ENCODE data around the gene WRAP73.

The WRAP73 gene

GRCh38 chr1:3678361-3679097, 28.6 kb upstream of the WRAP73 start:
- no peaks in the 10 kb centered on the region for H3K36me3 ChIP-seq (replicated peaks; ENCODE audit: low read depth, low read length)
- H3K79me2 ChIP-seq (ENCODE audit: low read length) = no peaks in the 10 kb centered on the region
- peak overlapping the region; percentile 77 for H3K4me3 ChIP-seq (ENCODE audit: low read length)
- H3K27ac ChIP-seq (ENCODE audit: low read length) = peak overlapping the region; percentile 92
- peak overlapping the region; percentile 100 for H3K4me2 ChIP-seq (ENCODE audit: low read length)
- H3K9me3 ChIP-seq (ENCODE audit: insufficient read depth, low read length) = no peaks in the 10 kb centered on the region
- no peaks in the 10 kb centered on the region for H4K20me1 ChIP-seq (ENCODE audit: insufficient read depth, low read length)
- no peak overlapping the region for H2AFZ ChIP-seq (ENCODE audit: low read depth, low read length)
- peaks cover 74% of the 10 kb centered on the region for H3K4me1 ChIP-seq (ENCODE audit: low read length)
- H3K9ac ChIP-seq (ENCODE audit: low read length) = peak overlapping the region; percentile 50; the same call in 1 of the 2 replicates
- peaks cover 15% of the 10 kb centered on the region for H3K27me3 ChIP-seq (ENCODE audit: low read depth, low read length)
- TF ChIP-seq EZH2phosphoT487 (IDR thresholded peaks at IDR 0.05; ENCODE audit: low read depth) = no peak
- no peak; the same call in 1 of the 2 replicates for TF ChIP-seq CTCF (IDR thresholded peaks at IDR 0.05; ENCODE audit: low read depth, low read length)

- Histone ChIP-seq H3K9ac (ENCODE audit: low read length) (peak overlapping the region; percentile 85), H3K27ac (ENCODE audit: low read length) (peak overlapping the region; percentile 92), H3K4me1 (ENCODE audit: low read length) (peaks cover 84% of the 10 kb centered on the region), H3K36me3 (replicated peaks; ENCODE audit: low read depth, low read length) (no peaks in the 10 kb centered on the region), H3K79me2 (ENCODE audit: low read length) (no peaks in the 10 kb centered on the region), H4K20me1 (ENCODE audit: insufficient read depth, low read length) (no peaks in the 10 kb centered on the region), H3K4me3 (ENCODE audit: low read length) (peak overlapping the region; percentile 77), H3K9me3 (ENCODE audit: insufficient read depth, low read length) (no peaks in the 10 kb centered on the region), H2AFZ (ENCODE audit: low read depth, low read length) (no peak overlapping the region; the same call in 1 of the 2 replicates), H3K4me2 (ENCODE audit: low read length) (peak overlapping the region; percentile 100), H3K27me3 (ENCODE audit: low read depth, low read length) (peaks cover 21% of the 10 kb centered on the region)
- TF ChIP-seq EZH2phosphoT487 (IDR thresholded peaks at IDR 0.05; ENCODE audit: low read depth) = no peak
- no peak for TF ChIP-seq CTCF (IDR thresholded peaks at IDR 0.05; ENCODE audit: low read depth, low read length)
Observed at GRCh38 chr1:3677484-3677883, 27.6 kb upstream of the WRAP73 start.

- H3K9me3 ChIP-seq (ENCODE audit: insufficient read depth, low read length) = no peaks in the 10 kb centered on the region
- no peaks in the 10 kb centered on the region for H3K79me2 ChIP-seq (ENCODE audit: low read length)
- peak overlapping the region; percentile 92 for H3K27ac ChIP-seq (ENCODE audit: low read length)
- TF ChIP-seq EZH2phosphoT487 (IDR thresholded peaks at IDR 0.05; ENCODE audit: low read depth) = peak; percentile 89
- TF ChIP-seq CTCF (IDR thresholded peaks at IDR 0.05; ENCODE audit: low read depth, low read length) = peak; percentile 39
- no peaks in the 10 kb centered on the region for H4K20me1 ChIP-seq (ENCODE audit: insufficient read depth, low read length)
- H3K36me3 ChIP-seq (replicated peaks; ENCODE audit: low read depth, low read length) = no peaks in the 10 kb centered on the region
- peaks cover 27% of the 10 kb centered on the region for H3K27me3 ChIP-seq (ENCODE audit: low read depth, low read length)
- peak overlapping the region; percentile 100 for H3K4me2 ChIP-seq (ENCODE audit: low read length)
- peak overlapping the region; percentile 85; the same call in 1 of the 2 replicates for H3K9ac ChIP-seq (ENCODE audit: low read length)
- H2AFZ ChIP-seq (ENCODE audit: low read depth, low read length) = no peak overlapping the region; the same call in 1 of the 2 replicates
- H3K4me1 ChIP-seq (ENCODE audit: low read length) = peaks cover 91% of the 10 kb centered on the region
- H3K4me3 ChIP-seq (ENCODE audit: low read length) = peak overlapping the region; percentile 77
Observed at GRCh38 chr1:3676581-3677470, 26.9 kb upstream of the WRAP73 start.

- TF ChIP-seq CTCF (IDR thresholded peaks at IDR 0.05; ENCODE audit: low read depth, low read length) = no peak
- no peak for TF ChIP-seq EZH2phosphoT487 (IDR thresholded peaks at IDR 0.05; ENCODE audit: low read depth)
- Histone ChIP-seq H3K9me3 (ENCODE audit: insufficient read depth, low read length) (no peaks in the 10 kb centered on the region), H3K79me2 (ENCODE audit: low read length) (no peaks in the 10 kb centered on the region), H3K27ac (ENCODE audit: low read length) (no peak overlapping the region; the same call in 1 of the 2 replicates), H3K4me3 (ENCODE audit: low read length) (no peak overlapping the region), H3K27me3 (ENCODE audit: low read depth, low read length) (peaks cover 40% of the 10 kb centered on the region), H3K4me2 (ENCODE audit: low read length) (peak overlapping the region; percentile 100; the same call in 1 of the 2 replicates), H4K20me1 (ENCODE audit: insufficient read depth, low read length) (no peaks in the 10 kb centered on the region), H2AFZ (ENCODE audit: low read depth, low read length) (no peak overlapping the region), H3K36me3 (replicated peaks; ENCODE audit: low read depth, low read length) (no peaks in the 10 kb centered on the region), H3K4me1 (ENCODE audit: low read length) (peaks cover 90% of the 10 kb centered on the region), H3K9ac (ENCODE audit: low read length) (no peak overlapping the region)
Observed at GRCh38 chr1:3675436-3675835, 25.5 kb upstream of the WRAP73 start.

Measured in OCI-LY3 (cell line).